ENCODE measurements around the gene DUSP3.

Gene DUSP3

GRCh38 chr17:43778337-43779144 lies at the start of gene DUSP3:
Gene DUSP3 (minus strand): TSS chr17:43778977. CDS start chr17:43778924, 53 bp downstream.
- DNase-seq (ENCODE audit: low spot score): peak; percentile 81
- FAIRE-seq: no peak

GRCh38 chr17:43827596-43827995 lies 48.8 kb upstream of the DUSP3 start:
- DNase-seq (ENCODE audit: low spot score): no peak
- FAIRE-seq: no peak

- FAIRE-seq (no peak), DNase-seq (ENCODE audit: low spot score) (no peak)
Measured at GRCh38 chr17:43826206-43826605, 47.4 kb upstream of the DUSP3 start.

- DNase-seq (ENCODE audit: low spot score): no peak
- FAIRE-seq: no peak
Measured at GRCh38 chr17:43825567-43825966, 46.8 kb upstream of the DUSP3 start.

GRCh38 chr17:43823350-43824084 lies 44.7 kb upstream of the DUSP3 start:
- no peak for DNase-seq (ENCODE audit: low spot score)
- FAIRE-seq: no peak

- FAIRE-seq: no peak
Measured at GRCh38 chr17:43822570-43823190, 43.9 kb upstream of the DUSP3 start.

GRCh38 chr17:43820759-43821158 lies 42.0 kb upstream of the DUSP3 start:
- FAIRE-seq: no peak
- no peak for DNase-seq (ENCODE audit: low spot score)

More at GRCh38 chr17:43822570-43823190, 43.9 kb upstream of the DUSP3 start:
- DNase-seq (ENCODE audit: low spot score): no peak

GRCh38 chr17:43818966-43819365 lies 40.2 kb upstream of the DUSP3 start:
- FAIRE-seq: no peak
- DNase-seq (ENCODE audit: low spot score): no peak

GRCh38 chr17:43817826-43818225 lies 39.0 kb upstream of the DUSP3 start:
- no peak for FAIRE-seq
- no peak for DNase-seq (ENCODE audit: low spot score)

- FAIRE-seq: no peak
- DNase-seq (ENCODE audit: low spot score): no peak
Measured at GRCh38 chr17:43816336-43817320, 37.9 kb upstream of the DUSP3 start.

- peak; percentile 69 for FAIRE-seq
- DNase-seq (ENCODE audit: low spot score): peak; percentile 59
Measured at GRCh38 chr17:43814714-43815113, 35.9 kb upstream of the DUSP3 start.

- FAIRE-seq: no peak
- DNase-seq (ENCODE audit: low spot score): no peak
Measured at GRCh38 chr17:43814026-43814425, 35.2 kb upstream of the DUSP3 start.

- FAIRE-seq (no peak), DNase-seq (ENCODE audit: low spot score) (peak; percentile 36)
Measured at GRCh38 chr17:43813386-43813785, 34.6 kb upstream of the DUSP3 start.

- DNase-seq (ENCODE audit: low spot score): no peak
- no peak for FAIRE-seq
Measured at GRCh38 chr17:43812396-43813265, 33.9 kb upstream of the DUSP3 start.

GRCh38 chr17:43810823-43811222 lies 32.0 kb upstream of the DUSP3 start:
- no peak for DNase-seq (ENCODE audit: low spot score)
- no peak for FAIRE-seq

- no peak for FAIRE-seq
- DNase-seq (ENCODE audit: low spot score): no peak
Measured at GRCh38 chr17:43810226-43810715, 31.5 kb upstream of the DUSP3 start.

GRCh38 chr17:43809121-43809520 lies 30.3 kb upstream of the DUSP3 start:
- DNase-seq (ENCODE audit: low spot score): no peak
- no peak for FAIRE-seq

- DNase-seq (ENCODE audit: low spot score) (no peak), FAIRE-seq (no peak)
Measured at GRCh38 chr17:43808076-43808475, 29.3 kb upstream of the DUSP3 start.

GRCh38 chr17:43805117-43805516 lies 26.3 kb upstream of the DUSP3 start:
- no peak for FAIRE-seq
- DNase-seq (ENCODE audit: low spot score): no peak

GRCh38 chr17:43803758-43804157 lies 25.0 kb upstream of the DUSP3 start:
- FAIRE-seq (no peak), DNase-seq (ENCODE audit: low spot score) (no peak)
